ENCODE results near the gene EBPL. TPM values are rescaled to one million over a fixed set of nuclear protein-coding genes. Genes with fewer than 3 reads are reported as not detected.

Gene EBPL
- total and polyA plus RNA-seq, 9 donors: 48.7 to 112 (median 70.0) TPM

- H3K4me3 ChIP-seq: no peak overlapping the region
- no peak for TF ChIP-seq POLR2A (IDR thresholded peaks at IDR 0.05)
- no peak for TF ChIP-seq EP300 (IDR thresholded peaks at IDR 0.05)
- no peak for TF ChIP-seq CTCF (IDR thresholded peaks at IDR 0.05)
- H3K4me1 ChIP-seq (ENCODE audit: insufficient read depth): no peaks in the 10 kb centered on the region
- no peak for DNase-seq
- no peak overlapping the region for H3K27ac ChIP-seq
- intact Hi-C loops (cut with DNase I): no loop called here
- no peaks in the 10 kb centered on the region for H3K36me3 ChIP-seq
- H3K27me3 ChIP-seq: no peaks in the 10 kb centered on the region
- H3K9me3 ChIP-seq: no peaks in the 10 kb centered on the region
- WGBS, 3 donors: 79 to 87% (median 81%) methylated on average over 13 of the region's 13 CpGs
These were observed 45.8 kb downstream of the EBPL start for GRCh38 chr13:49645451-49645850.

GRCh38 chr13:49643035-49643646 is 48.1 kb downstream of the EBPL start:
- H3K27ac ChIP-seq: no peak overlapping the region

GRCh38 chr13:49641801-49642291 is 49.4 kb downstream of the EBPL start:
- intact Hi-C loops (cut with DNase I): no loop called here
- H3K4me3 ChIP-seq: no peak overlapping the region
- H3K27ac ChIP-seq: no peak overlapping the region
- no peaks in the 10 kb centered on the region for H3K27me3 ChIP-seq
- 82 to 88% (median 82%) methylated on average over 4 of the region's 4 CpGs for WGBS, 3 donors
- no peaks in the 10 kb centered on the region for H3K4me1 ChIP-seq (ENCODE audit: insufficient read depth)
- no peak for TF ChIP-seq EP300 (IDR thresholded peaks at IDR 0.05)
- TF ChIP-seq CTCF (IDR thresholded peaks at IDR 0.05): no peak
- TF ChIP-seq POLR2A (IDR thresholded peaks at IDR 0.05): no peak
- H3K9me3 ChIP-seq: no peaks in the 10 kb centered on the region
- H3K36me3 ChIP-seq: no peaks in the 10 kb centered on the region
- DNase-seq: no peak

More at GRCh38 chr13:49643035-49643646, 48.1 kb downstream of the EBPL start:
- Histone ChIP-seq H3K9me3 (no peaks in the 10 kb centered on the region), H3K4me1 (ENCODE audit: insufficient read depth) (no peaks in the 10 kb centered on the region), H3K27me3 (no peaks in the 10 kb centered on the region), H3K4me3 (no peak overlapping the region), H3K36me3 (no peaks in the 10 kb centered on the region)
- WGBS, 3 donors: 85 to 91% (median 87%) methylated on average over 12 of the region's 12 CpGs
- no peak for TF ChIP-seq CTCF (IDR thresholded peaks at IDR 0.05)
- TF ChIP-seq POLR2A (IDR thresholded peaks at IDR 0.05): no peak
- TF ChIP-seq EP300 (IDR thresholded peaks at IDR 0.05): no peak
- intact Hi-C loops (cut with DNase I): no loop called here
- DNase-seq: no peak

- intact Hi-C loops (cut with DNase I): no loop called here
- 90 to 93% (median 91%) methylated on average over 2 of the region's 2 CpGs for WGBS, 3 donors
- no peaks in the 10 kb centered on the region for H3K27me3 ChIP-seq
- no peak overlapping the region for H3K4me3 ChIP-seq
- no peak for TF ChIP-seq CTCF (IDR thresholded peaks at IDR 0.05)
- TF ChIP-seq POLR2A (IDR thresholded peaks at IDR 0.05): no peak
- TF ChIP-seq EP300 (IDR thresholded peaks at IDR 0.05): no peak
- no peak for DNase-seq
- no peaks in the 10 kb centered on the region for H3K4me1 ChIP-seq (ENCODE audit: insufficient read depth)
- H3K9me3 ChIP-seq: no peaks in the 10 kb centered on the region
- H3K36me3 ChIP-seq: no peaks in the 10 kb centered on the region
- H3K27ac ChIP-seq: no peak overlapping the region
These were observed 52.6 kb downstream of the EBPL start for GRCh38 chr13:49638744-49639072.
